NCI-H345 treated with DMSO at 0.1 percent for 48 hours (cell line): ENCODE measurements around the gene NPAS3.

Experiments
- DNase-seq: peaks from one replicate; lab custom pipeline; 2025; ENCODE audit not compliant: unreplicated experiment; lab: John Stamatoyannopoulos, UW

NPAS3 gene

DNA sequence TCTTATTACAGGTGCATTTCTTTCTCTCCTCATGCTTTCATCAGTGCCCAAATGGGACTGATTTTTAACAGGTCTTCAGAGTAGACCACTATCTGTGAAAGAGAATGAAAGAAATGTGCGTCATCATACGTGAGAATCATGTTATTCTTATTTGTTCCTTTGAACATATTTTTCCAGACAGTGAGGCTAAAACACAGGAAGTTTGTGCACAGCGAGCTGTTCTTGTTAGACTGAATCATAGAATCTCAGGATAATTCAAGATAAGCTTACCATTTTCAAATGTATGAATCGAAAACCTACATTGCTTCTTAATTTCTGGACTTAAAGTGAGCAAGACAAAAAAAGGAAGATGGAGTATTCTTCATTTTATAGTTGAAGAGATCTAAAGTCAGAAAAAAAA is 629.1 kb downstream of the NPAS3 start:
- no peak for DNase-seq

- DNase-seq: no peak
These were observed 630.4 kb downstream of the NPAS3 start for GRCh38 chr14:33568935-33569579.

- DNase-seq: no peak
These were observed 631.4 kb downstream of the NPAS3 start for GRCh38 chr14:33569821-33570687.

- DNase-seq: no peak
These were observed 632.1 kb downstream of the NPAS3 start for GRCh38 chr14:33570694-33571310.

GRCh38 chr14:33573301-33573880 is 634.7 kb downstream of the NPAS3 start:
- DNase-seq: no peak

- DNase-seq: no peak
These were observed 637.3 kb downstream of the NPAS3 start for GRCh38 chr14:33576014-33576413.

- DNase-seq: no peak
These were observed 640.0 kb downstream of the NPAS3 start for GRCh38 chr14:33578461-33579216.

DNA sequence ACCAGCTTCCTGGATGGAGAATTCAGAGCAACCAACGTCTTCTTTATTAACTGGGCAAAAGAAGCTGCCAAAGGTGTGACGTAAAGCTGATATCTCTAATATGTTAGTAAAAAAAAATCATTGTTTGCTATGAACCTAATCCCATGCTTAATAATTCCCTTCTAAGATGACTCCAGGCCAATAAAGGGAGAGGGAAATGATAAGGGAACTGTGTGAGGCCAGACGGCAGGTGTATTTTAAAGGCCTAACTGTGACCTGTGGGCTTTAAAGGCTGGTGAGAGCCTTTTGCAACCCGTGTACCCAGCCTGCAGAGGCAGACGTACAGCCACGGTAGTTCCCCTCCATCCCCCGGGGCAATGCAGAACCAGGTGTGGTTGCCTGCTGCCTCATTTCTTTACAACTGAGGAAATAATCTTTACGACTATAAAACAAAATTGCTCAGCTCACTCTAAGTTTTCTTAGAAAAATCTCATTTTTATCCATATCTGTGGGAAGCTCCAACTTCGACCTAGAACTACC is 641.6 kb downstream of the NPAS3 start:
- DNase-seq: no peak

GRCh38 chr14:33580841-33581240 is 642.2 kb downstream of the NPAS3 start:
- DNase-seq: no peak

GRCh38 chr14:33584697-33585096 is 646.0 kb downstream of the NPAS3 start:
- DNase-seq: no peak

GRCh38 chr14:33586806-33587205 is 648.1 kb downstream of the NPAS3 start:
- DNase-seq: no peak

GRCh38 chr14:33587791-33588190 is 649.1 kb downstream of the NPAS3 start:
- no peak for DNase-seq

DNA sequence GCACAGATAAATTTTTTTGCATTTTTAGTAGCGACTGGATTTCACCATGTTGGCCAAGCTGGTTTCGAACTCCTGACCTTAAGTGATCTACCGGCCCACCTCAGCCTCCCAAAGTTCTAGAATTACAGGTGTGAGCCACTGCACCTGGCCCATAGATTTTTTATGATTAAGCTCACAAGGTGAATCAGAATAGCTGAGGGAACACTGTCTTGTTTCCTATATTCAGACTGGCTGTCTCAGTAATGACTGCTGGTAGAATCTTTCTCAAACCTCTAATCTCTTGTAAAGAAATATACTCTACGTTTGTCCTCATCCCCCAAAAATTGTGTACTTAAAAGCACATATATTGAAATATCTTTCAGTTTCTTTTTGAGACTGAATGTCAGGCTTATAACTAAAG is 650.1 kb downstream of the NPAS3 start:
- DNase-seq: no peak

DNA sequence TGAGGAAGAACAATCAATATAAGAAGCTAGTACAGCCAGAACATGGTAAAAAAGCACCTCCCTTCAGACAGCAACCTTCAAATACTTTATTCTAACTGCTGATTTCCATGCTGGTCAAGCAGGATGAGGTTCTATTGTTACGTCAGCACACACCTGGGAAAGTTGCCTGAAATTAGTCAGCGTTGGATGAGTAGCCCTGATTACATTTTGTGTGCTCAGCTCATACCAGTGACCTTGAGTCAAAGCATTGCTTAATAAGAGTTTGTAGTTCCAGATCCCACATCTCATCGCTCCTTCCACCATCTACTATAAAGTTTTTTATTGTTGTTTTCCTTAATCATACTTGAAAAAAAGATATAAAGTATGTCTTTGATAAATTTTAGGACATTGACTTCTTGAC is 650.7 kb downstream of the NPAS3 start:
- no peak for DNase-seq

DNA sequence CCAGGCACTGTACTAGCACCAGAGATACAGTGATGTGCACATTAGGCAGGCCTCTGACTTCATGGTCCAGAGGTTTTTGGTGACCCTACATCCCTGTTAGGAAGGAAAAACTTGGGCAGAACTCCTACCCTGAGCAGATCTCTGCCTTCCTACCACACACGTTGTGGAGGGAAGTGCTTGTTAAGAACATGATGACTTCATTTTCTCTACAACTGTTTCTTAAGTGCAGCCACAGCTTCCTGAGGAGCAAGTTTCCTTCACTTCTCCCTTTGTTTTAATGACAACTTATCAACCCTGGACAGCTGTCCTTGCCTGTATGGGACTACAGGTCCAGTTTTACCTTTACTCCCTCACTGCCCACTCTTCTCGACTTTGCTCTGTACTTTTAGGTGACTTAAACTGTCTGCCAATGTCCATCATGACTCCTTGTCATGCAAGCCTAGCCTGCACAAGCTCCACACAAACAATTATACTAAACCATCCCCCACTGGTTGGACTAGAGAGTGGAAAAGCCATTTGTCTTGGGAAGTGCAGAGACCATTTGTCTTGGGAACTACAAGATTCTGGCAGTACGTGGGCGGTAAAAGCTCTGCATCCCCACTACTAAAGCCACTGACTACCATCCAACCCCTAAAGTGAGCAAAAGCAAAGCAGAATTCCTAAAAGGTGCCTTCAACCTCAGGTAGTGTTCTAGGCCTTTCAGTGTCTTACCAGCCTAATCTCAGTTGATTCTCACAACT is 652.4 kb downstream of the NPAS3 start:
- DNase-seq: no peak

- no peak for DNase-seq
These were observed 653.6 kb downstream of the NPAS3 start for GRCh38 chr14:33592297-33592696.

DNA sequence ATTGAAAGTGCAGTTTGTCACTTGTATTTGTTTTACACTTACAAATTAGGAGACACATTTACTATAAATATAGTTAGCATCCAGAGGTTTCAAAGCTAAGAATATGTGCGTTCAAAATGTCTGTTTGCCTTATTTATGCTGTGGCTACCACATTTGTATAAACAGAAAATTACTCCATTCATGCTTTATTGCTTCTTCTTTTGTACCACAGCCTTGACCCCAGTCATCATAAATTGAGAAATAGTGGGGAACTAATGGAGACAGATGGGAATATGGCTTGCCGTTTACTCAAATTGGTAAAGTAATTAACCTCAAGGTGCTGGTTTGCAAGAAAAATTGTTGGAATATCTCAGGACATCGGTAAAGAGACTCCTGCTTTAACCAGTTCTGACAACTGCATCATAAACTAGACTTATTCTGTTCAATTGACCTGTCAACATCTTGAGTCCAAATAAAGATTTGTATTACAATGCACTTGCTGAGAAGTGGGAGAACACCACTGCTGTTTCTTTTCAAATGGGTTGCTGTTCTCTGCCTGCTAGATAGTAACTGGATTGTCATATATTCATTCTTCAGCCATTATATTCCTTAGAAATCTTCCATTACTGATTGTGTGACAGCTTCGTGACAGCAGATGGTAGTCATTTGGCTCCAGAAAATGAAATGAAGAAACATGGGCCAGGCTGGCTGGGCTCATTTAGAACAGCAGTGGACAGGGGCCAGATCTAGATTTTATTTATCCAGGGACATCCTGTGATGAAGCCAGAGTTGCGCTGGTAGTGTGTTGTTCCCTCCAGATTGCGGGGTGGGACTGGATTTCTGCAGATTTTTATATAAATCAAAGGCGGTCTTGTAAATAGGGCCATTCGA is 657.8 kb downstream of the NPAS3 start:
- no peak for DNase-seq

DNA sequence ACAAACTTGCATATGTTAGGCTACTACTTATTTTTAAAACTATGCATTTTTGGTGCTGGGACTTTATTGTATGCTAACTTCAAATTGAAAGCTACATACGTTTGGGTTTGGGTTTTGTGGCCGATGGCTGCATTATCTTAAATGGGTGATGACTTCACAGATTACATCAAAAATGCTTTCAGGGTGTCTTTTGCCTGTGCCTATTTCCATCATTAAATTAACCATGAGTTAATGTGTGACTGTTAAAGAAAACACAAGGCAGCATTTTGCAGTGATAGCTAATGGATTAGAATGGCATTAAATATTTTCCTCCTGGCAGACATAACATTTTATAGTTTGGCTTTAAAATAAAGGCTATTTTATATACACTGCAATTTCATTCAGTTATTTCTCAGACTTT is 659.9 kb downstream of the NPAS3 start:
- DNase-seq: no peak

- no peak for DNase-seq
These were observed 663.7 kb downstream of the NPAS3 start for GRCh38 chr14:33602396-33602795.
